ENCODE measurements around the gene TACC2.

- TF ChIP-seq POLR2A (IDR thresholded peaks at IDR 0.05) = no peak
- no peak for TF ChIP-seq CTCF (IDR thresholded peaks at IDR 0.05)
Observed at GRCh38 chr10:121981346-121981745, 7.6 kb upstream of the TACC2 start.

All from thyroid gland (tissue), 4 donors.